ENCODE measurements around the gene DNM2.

DNM2 gene

DNA sequence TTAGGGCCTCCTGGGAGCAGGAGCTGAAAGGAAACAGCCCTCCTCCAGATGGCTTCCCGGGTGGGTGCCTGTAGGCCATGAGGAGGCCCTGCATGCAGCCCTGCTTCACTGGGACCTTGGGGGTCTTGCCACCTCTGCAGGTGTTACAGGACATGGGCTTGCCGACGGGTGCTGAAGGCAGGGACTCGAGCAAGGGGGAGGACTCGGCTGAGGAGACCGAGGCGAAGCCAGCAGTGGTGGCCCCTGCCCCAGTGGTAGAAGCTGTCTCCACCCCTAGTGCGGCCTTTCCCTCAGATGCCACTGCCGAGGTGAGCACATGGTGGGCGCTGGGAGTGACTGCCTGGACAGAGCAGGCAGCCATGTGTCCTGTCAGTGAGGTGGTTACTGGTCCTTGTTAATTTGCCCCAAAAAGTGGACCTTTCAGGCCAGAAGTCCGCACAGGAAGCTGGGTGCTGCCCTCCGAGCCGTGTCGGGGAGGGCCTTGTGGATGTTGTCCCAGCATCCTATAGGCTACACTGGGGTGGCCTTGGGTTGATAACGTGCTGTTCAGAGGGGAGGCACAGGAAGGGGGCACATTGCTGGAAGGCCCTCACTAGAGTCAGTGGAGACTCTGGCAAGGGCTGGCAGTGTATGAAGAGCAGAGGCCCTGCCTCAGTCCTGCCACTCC lies 35.3 kb upstream of the DNM2 start:
- no peak overlapping the region for H4K8ac ChIP-seq (ENCODE audit: low read length)
- H3K36me3 ChIP-seq (ENCODE audit: control insufficient read depth in 1 of 2, insufficient read depth in 2 of 2, low read depth in 1 of 2, low read length in 2 of 2) = peaks cover 87 to 91% of the 10 kb centered on the region in 2 experiments
- no peak overlapping the region for H3K18ac ChIP-seq (ENCODE audit: low read depth in 1 of 2, low read length in 2 of 2)
- H3K9me3 ChIP-seq (ENCODE audit: control insufficient read depth, low read length) = no peaks in the 10 kb centered on the region
- no peak overlapping the region for H2AK5ac ChIP-seq (ENCODE audit: low read length, severe bottlenecking)
- no peak overlapping the region for H2BK12ac ChIP-seq (ENCODE audit: low read length in 2 of 2)
- H3K23ac ChIP-seq (ENCODE audit: low read length in 2 of 2) = no peak overlapping the region
- no peak overlapping the region for H2BK15ac ChIP-seq (ENCODE audit: low read depth, poor library complexity, severe bottlenecking)
- H2BK5ac ChIP-seq (ENCODE audit: low read depth, low read length, poor library complexity, severe bottlenecking) = no peak overlapping the region
- no peaks in the 10 kb centered on the region for H3K27me3 ChIP-seq (ENCODE audit: control insufficient read depth in 1 of 2, insufficient read depth in 1 of 2, low read length in 2 of 2)
- H3K27ac ChIP-seq (ENCODE audit: low read length, poor library complexity, severe bottlenecking) = no peak overlapping the region
- H3K4ac ChIP-seq (ENCODE audit: low read depth in 1 of 2, low read length in 2 of 2) = no peak overlapping the region
- peaks cover 4% of the 10 kb centered on the region for H3K4me1 ChIP-seq (ENCODE audit: control insufficient read depth, insufficient read depth, low read depth, low read length)
- H3K4me2 ChIP-seq (ENCODE audit: low read length, poor library complexity, severe bottlenecking) = no peak overlapping the region
- no peak overlapping the region for H2AFZ ChIP-seq (ENCODE audit: low read depth, low read length)
- DNase-seq = no peak
- no peak overlapping the region for H3K14ac ChIP-seq (ENCODE audit: low read length in 2 of 2)
- peaks cover 66% of the 10 kb centered on the region for H3K79me1 ChIP-seq (replicated peaks; ENCODE audit: low read length, poor library complexity, severe bottlenecking)
- no peak overlapping the region for H4K91ac ChIP-seq (ENCODE audit: low read length)
- no peak overlapping the region for H3K4me3 ChIP-seq (ENCODE audit: insufficient read depth in 1 of 2, low read depth in 1 of 2, low read length in 2 of 2)
- no peak overlapping the region for H2BK120ac ChIP-seq (ENCODE audit: low read depth, low read length)
- H3K9ac ChIP-seq (ENCODE audit: low read length) = no peak overlapping the region
- 96% methylated on average over 15 of the region's 15 CpGs for WGBS

- Histone ChIP-seq H2BK15ac (ENCODE audit: low read depth, poor library complexity, severe bottlenecking) (no peak overlapping the region), H3K36me3 (ENCODE audit: control insufficient read depth in 1 of 2, insufficient read depth in 2 of 2, low read depth in 1 of 2, low read length in 2 of 2) (peaks cover 87 to 91% of the 10 kb centered on the region in 2 experiments), H3K23ac (ENCODE audit: low read length in 2 of 2) (no peak overlapping the region), H3K4me3 (ENCODE audit: insufficient read depth in 1 of 2, low read depth in 1 of 2, low read length in 2 of 2) (no peak overlapping the region), H3K18ac (ENCODE audit: low read depth in 1 of 2, low read length in 2 of 2) (no peak overlapping the region), H2BK120ac (ENCODE audit: low read depth, low read length) (no peak overlapping the region), H4K91ac (ENCODE audit: low read length) (no peak overlapping the region), H2AK5ac (ENCODE audit: low read length, severe bottlenecking) (no peak overlapping the region), H3K79me1 (replicated peaks; ENCODE audit: low read length, poor library complexity, severe bottlenecking) (peaks cover 67% of the 10 kb centered on the region), H3K14ac (ENCODE audit: low read length in 2 of 2) (no peak overlapping the region), H3K4me2 (ENCODE audit: low read length, poor library complexity, severe bottlenecking) (no peak overlapping the region), H2AFZ (ENCODE audit: low read depth, low read length) (no peak overlapping the region), H3K4ac (ENCODE audit: low read depth in 1 of 2, low read length in 2 of 2) (no peak overlapping the region), H2BK5ac (ENCODE audit: low read depth, low read length, poor library complexity, severe bottlenecking) (no peak overlapping the region), H3K9me3 (ENCODE audit: control insufficient read depth, low read length) (no peaks in the 10 kb centered on the region), H2BK12ac (ENCODE audit: low read length in 2 of 2) (no peak overlapping the region), H4K8ac (ENCODE audit: low read length) (no peak overlapping the region), H3K27me3 (ENCODE audit: control insufficient read depth in 1 of 2, insufficient read depth in 1 of 2, low read length in 2 of 2) (no peaks in the 10 kb centered on the region), H3K9ac (ENCODE audit: low read length) (no peak overlapping the region), H3K27ac (ENCODE audit: low read length, poor library complexity, severe bottlenecking) (no peak overlapping the region), H3K4me1 (ENCODE audit: control insufficient read depth, insufficient read depth, low read depth, low read length) (peaks cover 4% of the 10 kb centered on the region)
- WGBS = 98% methylated on average over 15 of the region's 15 CpGs
- DNase-seq = no peak
These were observed 34.8 kb upstream of the DNM2 start for GRCh38 chr19:10683064-10683426.

- Histone ChIP-seq H2BK15ac (ENCODE audit: low read depth, poor library complexity, severe bottlenecking) (no peak overlapping the region), H2BK120ac (ENCODE audit: low read depth, low read length) (no peak overlapping the region), H2AFZ (ENCODE audit: low read depth, low read length) (no peak overlapping the region), H4K91ac (ENCODE audit: low read length) (no peak overlapping the region), H3K9me3 (ENCODE audit: control insufficient read depth, low read length) (no peaks in the 10 kb centered on the region), H2AK5ac (ENCODE audit: low read length, severe bottlenecking) (no peak overlapping the region), H3K4me1 (ENCODE audit: control insufficient read depth, insufficient read depth, low read depth, low read length) (peaks cover 4% of the 10 kb centered on the region), H3K79me1 (replicated peaks; ENCODE audit: low read length, poor library complexity, severe bottlenecking) (peaks cover 69% of the 10 kb centered on the region), H3K4ac (ENCODE audit: low read depth in 1 of 2, low read length in 2 of 2) (no peak overlapping the region), H3K14ac (ENCODE audit: low read length in 2 of 2) (no peak overlapping the region), H3K9ac (ENCODE audit: low read length) (no peak overlapping the region), H3K18ac (ENCODE audit: low read depth in 1 of 2, low read length in 2 of 2) (no peak overlapping the region), H4K8ac (ENCODE audit: low read length) (no peak overlapping the region), H2BK5ac (ENCODE audit: low read depth, low read length, poor library complexity, severe bottlenecking) (no peak overlapping the region), H2BK12ac (ENCODE audit: low read length in 2 of 2) (no peak overlapping the region), H3K23ac (ENCODE audit: low read length in 2 of 2) (no peak overlapping the region), H3K27me3 (ENCODE audit: control insufficient read depth in 1 of 2, insufficient read depth in 1 of 2, low read length in 2 of 2) (no peaks in the 10 kb centered on the region), H3K4me3 (ENCODE audit: insufficient read depth in 1 of 2, low read depth in 1 of 2, low read length in 2 of 2) (no peak overlapping the region), H3K4me2 (ENCODE audit: low read length, poor library complexity, severe bottlenecking) (no peak overlapping the region), H3K27ac (ENCODE audit: low read length, poor library complexity, severe bottlenecking) (no peak overlapping the region), H3K36me3 (ENCODE audit: control insufficient read depth in 1 of 2, insufficient read depth in 2 of 2, low read depth in 1 of 2, low read length in 2 of 2) (peaks cover 87 to 93% of the 10 kb centered on the region in 2 experiments)
- DNase-seq = no peak
- 95% methylated on average over 21 of the region's 21 CpGs for WGBS
These were observed 34.3 kb upstream of the DNM2 start for GRCh38 chr19:10683582-10683981.

DNA sequence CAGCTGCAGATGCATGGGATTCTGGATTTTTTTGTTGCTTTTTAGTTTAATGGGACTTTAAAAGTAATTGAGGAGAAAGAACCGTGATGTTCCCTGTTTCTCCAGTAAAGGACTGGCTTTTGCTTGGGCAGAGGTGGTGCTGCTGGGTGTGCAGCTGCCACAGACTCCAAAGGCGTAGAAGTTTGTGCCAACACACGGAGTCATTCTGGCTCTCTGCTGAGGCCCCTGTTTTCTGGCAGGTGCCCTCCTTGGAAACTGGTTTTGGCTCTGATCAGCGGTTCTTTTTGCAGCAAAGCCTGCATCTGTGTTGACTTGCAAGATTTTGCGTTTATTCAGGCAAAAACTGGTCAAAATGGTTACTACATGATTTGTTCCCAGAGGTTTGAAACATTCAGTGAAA lies 32.7 kb upstream of the DNM2 start:
- Histone ChIP-seq H3K14ac (ENCODE audit: low read length in 2 of 2) (no peak overlapping the region), H3K79me1 (replicated peaks; ENCODE audit: low read length, poor library complexity, severe bottlenecking) (peaks cover 66% of the 10 kb centered on the region), H3K36me3 (ENCODE audit: control insufficient read depth in 1 of 2, insufficient read depth in 2 of 2, low read depth in 1 of 2, low read length in 2 of 2) (peaks cover 87 to 91% of the 10 kb centered on the region in 2 experiments), H3K9ac (ENCODE audit: low read length) (no peak overlapping the region), H3K4me1 (ENCODE audit: control insufficient read depth, insufficient read depth, low read depth, low read length) (peaks cover 6% of the 10 kb centered on the region), H3K4ac (ENCODE audit: low read depth in 1 of 2, low read length in 2 of 2) (no peak overlapping the region), H4K91ac (ENCODE audit: low read length) (no peak overlapping the region), H3K23ac (ENCODE audit: low read length in 2 of 2) (no peak overlapping the region), H3K27ac (ENCODE audit: low read length, poor library complexity, severe bottlenecking) (no peak overlapping the region), H2BK15ac (ENCODE audit: low read depth, poor library complexity, severe bottlenecking) (no peak overlapping the region), H3K4me2 (ENCODE audit: low read length, poor library complexity, severe bottlenecking) (no peak overlapping the region), H2AK5ac (ENCODE audit: low read length, severe bottlenecking) (no peak overlapping the region), H3K27me3 (ENCODE audit: control insufficient read depth in 1 of 2, insufficient read depth in 1 of 2, low read length in 2 of 2) (no peaks in the 10 kb centered on the region), H3K9me3 (ENCODE audit: control insufficient read depth, low read length) (no peaks in the 10 kb centered on the region), H2BK12ac (ENCODE audit: low read length in 2 of 2) (no peak overlapping the region), H4K8ac (ENCODE audit: low read length) (no peak overlapping the region), H2AFZ (ENCODE audit: low read depth, low read length) (no peak overlapping the region), H3K18ac (ENCODE audit: low read depth in 1 of 2, low read length in 2 of 2) (no peak overlapping the region), H2BK5ac (ENCODE audit: low read depth, low read length, poor library complexity, severe bottlenecking) (no peak overlapping the region), H2BK120ac (ENCODE audit: low read depth, low read length) (no peak overlapping the region), H3K4me3 (ENCODE audit: insufficient read depth in 1 of 2, low read depth in 1 of 2, low read length in 2 of 2) (no peak overlapping the region)
- WGBS = 82% methylated on average over 5 of the region's 5 CpGs
- no peak for DNase-seq
